Measurements from ENCODE around the gene ALG1. TPM values are rescaled to one million over a fixed set of nuclear protein-coding genes. Genes with fewer than 3 reads are reported as not detected.
A peak's percentile ranks its signal among the peaks of the same experiment; 100 is the strongest.

The ALG1 gene
- total and polyA plus RNA-seq, 2 of the 13 experiments (the other 11 are each of a cell fraction or from before 2014, with no cell fraction given) = 43.3 to 75.6 TPM

GRCh38 chr16:5058476-5058875, 13.2 kb upstream of the ALG1 start (continued):
- TF ChIP-seq ARID4A (CRISPR knock-in tag; IDR thresholded peaks at IDR 0.05; ENCODE audit: borderline replicate concordance) (0 out of 2 replicates have a peak, but pooled peaks have one; percentile 23), RAD21 (CRISPR knock-in tag; IDR thresholded peaks at IDR 0.05) (peak; percentile 52; the same call in 1 of the 2 replicates), HOXA3 (CRISPR knock-in tag; IDR thresholded peaks at IDR 0.05) (peak; percentile 8; the same call in 1 of the 2 replicates)

GRCh38 chr16:5059386-5060072, 12.1 kb upstream of the ALG1 start:
- in situ Hi-C loops (cut with HindIII; ENCODE audit: extremely low pct_ligation_motif_present, low pct_unique_long_range_greater_than_20kb) = no loop called here
- no peaks in the 10 kb centered on the region for H3K79me2 ChIP-seq (ENCODE audit: insufficient read depth, low read length)
- CTCF ChIA-PET (ENCODE audit: low intra/inter-chr PET ratio, low total read pairs) = no interaction called here
- H3K27ac ChIP-seq (ENCODE audit: extremely low read length, insufficient read depth, low read length) = no peak overlapping the region
- H3K9ac ChIP-seq (ENCODE audit: insufficient read depth, low read depth, low read length) = no peak overlapping the region
- FAIRE-seq (no peak), DNase-seq (ENCODE audit: low spot score) (no peak), ATAC-seq (no peak)
- intact Hi-C loops (cut with micrococcal nuclease; ENCODE audit: unreplicated experiment) = no loop called here
- peaks cover 0 to 13% of the 10 kb centered on the region in 2 experiments; a peak in 2 of 5 replicates for H3K27me3 ChIP-seq (ENCODE audit: control insufficient read depth in 1 of 2, insufficient read depth in 2 of 2, low read length in 2 of 2)
- no peak overlapping the region for H2AFZ ChIP-seq (ENCODE audit: low read length)
- no TSS peak for BruUV-seq (replicated peaks)
- no peaks in the 10 kb centered on the region for H4K20me1 ChIP-seq (ENCODE audit: insufficient read depth, low read length)
- H3K4me1 ChIP-seq (ENCODE audit: insufficient read depth, low read length) = peaks cover 7% of the 10 kb centered on the region; the same call in 1 of the 2 replicates
- no peak overlapping the region for H3K4me2 ChIP-seq (ENCODE audit: low read depth, low read length)
- TF ChIP-seq ZNF451 (CRISPR knock-in tag; IDR thresholded peaks at IDR 0.05) = no peak
- no peak for TF ChIP-seq TCF12 (IDR thresholded peaks at IDR 0.05)
- TF ChIP-seq TCF12 (CRISPR knock-in tag; IDR thresholded peaks at IDR 0.05) = no peak
- TF ChIP-seq MED13 (CRISPR knock-in tag; IDR thresholded peaks at IDR 0.05) = no peak
- no peak for TF ChIP-seq ATM (IDR thresholded peaks at IDR 0.05; ENCODE audit: borderline replicate concordance)
- no peak for TF ChIP-seq GMEB2 (CRISPR knock-in tag; IDR thresholded peaks at IDR 0.05; ENCODE audit: low read depth)
- TF ChIP-seq RNF2 (conservative IDR thresholded peaks at IDR 0.05; ENCODE audit: low read depth) = no peak
- TF ChIP-seq RFXAP (CRISPR knock-in tag; IDR thresholded peaks at IDR 0.05; ENCODE audit: borderline replicate concordance) = no peak
- TF ChIP-seq ZNF615 (CRISPR knock-in tag; IDR thresholded peaks at IDR 0.05; ENCODE audit: borderline replicate concordance) = no peak
- POLR2A ChIA-PET = interaction anchor here (2.0 kb wide), 1 partner anchor 13 kb away, joined by 8 read pairs; the partner anchor contains the start of gene ALG1
- WGBS (ENCODE audit: low lambda C conversion rate) = 54% methylated on average over 6 of the region's 6 CpGs
- H3K4me3 ChIP-seq (replicated peaks in 1 of 3; ENCODE audit: insufficient read depth in 1 of 3, low read depth in 2 of 3, low read length in 3 of 3) = no peak overlapping the region
- no peaks in the 10 kb centered on the region for H3K36me3 ChIP-seq (replicated peaks in 1 of 2; ENCODE audit: control insufficient read depth in 1 of 2, insufficient read depth in 2 of 2, low read length in 2 of 2)
- H3K9me3 ChIP-seq (ENCODE audit: low read length) = no peaks in the 10 kb centered on the region
